GM19328 (cell line): ENCODE measurements around the gene PAPLN.

ENCODE experiments used
- ATAC-seq: cut with Tn5 transposase; IDR thresholded peaks from one replicate; pipeline ENCODE4 v1.9.1; 2021; ENCODE audit warnings: mild to moderate bottlenecking, moderate library complexity; ENCODE audit not compliant: unreplicated experiment

The PAPLN gene

GRCh38 chr14:73231981-73232851 is 5.1 kb upstream of the PAPLN start:
- ATAC-seq = no peak

GRCh38 chr14:73232984-73233383 is 4.3 kb upstream of the PAPLN start:
- ATAC-seq = no peak

- ATAC-seq = no peak
These were observed 3.7 kb upstream of the PAPLN start for GRCh38 chr14:73233564-73233963.

- no peak for ATAC-seq
These were observed 3.3 kb upstream of the PAPLN start for GRCh38 chr14:73234029-73234428.

- no peak for ATAC-seq
These were observed 2.5 kb upstream of the PAPLN start for GRCh38 chr14:73234586-73235394.

GRCh38 chr14:73235531-73236155 is 1.7 kb upstream of the PAPLN start:
- no peak for ATAC-seq

- no peak for ATAC-seq
These were observed 1.1 kb upstream of the PAPLN start for GRCh38 chr14:73236157-73236556.

GRCh38 chr14:73236752-73237218 is 521 bp upstream of the PAPLN start:
- no peak for ATAC-seq

- no peak for ATAC-seq
These were observed 599 bp downstream of the PAPLN start for GRCh38 chr14:73237786-73238423.

GRCh38 chr14:73238424-73238852 is 1.1 kb downstream of the PAPLN start:
- ATAC-seq = no peak

GRCh38 chr14:73238941-73239340 is 1.6 kb downstream of the PAPLN start:
- ATAC-seq = no peak

- no peak for ATAC-seq
These were observed 2.3 kb downstream of the PAPLN start for GRCh38 chr14:73239393-73240241.

GRCh38 chr14:73240816-73241480 is 3.6 kb downstream of the PAPLN start:
- no peak for ATAC-seq

- ATAC-seq = no peak
These were observed 4.3 kb downstream of the PAPLN start for GRCh38 chr14:73241481-73242165.

- ATAC-seq = no peak
These were observed 5.1 kb downstream of the PAPLN start for GRCh38 chr14:73242357-73242901.

- ATAC-seq = no peak
These were observed 6.0 kb downstream of the PAPLN start for GRCh38 chr14:73243341-73243740.

GRCh38 chr14:73243748-73244147 is 6.4 kb downstream of the PAPLN start:
- ATAC-seq = no peak

- no peak for ATAC-seq
These were observed 7.4 kb downstream of the PAPLN start for GRCh38 chr14:73244541-73245290.
